Ovary (tissue), 9 donors: ENCODE data around the gene CDKL2. TPM values are rescaled to one million over a fixed set of nuclear protein-coding genes. Genes with fewer than 3 reads are reported as not detected.

ENCODE experiments used
- DNase-seq, 5 donors: peaks; one replicate each; pipeline ENCODE4 v3.0.0-alpha.2; 2019 to 2020
- H3K27ac ChIP-seq, 2 donors: fragments of 200-600 bp; one replicate each; pipeline versions ENCODE4 v1.5.1 to v1.8.0; 2019 to 2022
- H3K27me3 ChIP-seq: fragments of 200-600 bp; one replicate; pipeline ENCODE4 v1.8.0; 2022
- H3K36me3 ChIP-seq: fragments of 200-600 bp; sonication (generic); one replicate; pipeline ENCODE4 v1.5.1; 2019
- H3K4me1 ChIP-seq: one replicate; pipeline ENCODE4 v1.8.1; 2013; ENCODE audit warnings: mild to moderate bottlenecking, moderate library complexity; ENCODE audit not compliant: insufficient read depth
- H3K4me3 ChIP-seq: fragments of 200-600 bp; sonication (generic); one replicate; pipeline ENCODE4 v1.5.1; 2017
- H3K9me3 ChIP-seq, 2 donors: fragments of 200-600 bp in 1 of 2; sonication (generic) in 1 of 2; one replicate each; pipeline versions ENCODE4 v1.5.1 to v1.8.1; 2013 to 2019; ENCODE audit warnings: mild to moderate bottlenecking in 1 of 2, moderate library complexity in 1 of 2
- EP300 ChIP-seq: sonication (generic); formaldehyde crosslinking; IDR thresholded peaks from one replicate; pipeline ENCODE4 v1.6.1; 2017; ENCODE audit warnings: antibody characterized with exemption
- POLR2A ChIP-seq: fragments of 450-650 bp; IDR thresholded peaks from one replicate; pipeline ENCODE4 v1.6.1; 2017; ENCODE audit warnings: antibody characterized with exemption, mild to moderate bottlenecking, moderate library complexity
- WGBS, 3 donors: extraction: QIAGEN DNeasy Blood & Tissue Kit in 1 of 3; methylation state at CpG; one replicate each; pipeline versions ENCODE4 v1.1.5 to v1.1.7; 2013 to 2017; 5-methylcytosine and 5-hydroxymethylcytosine counted together
- intact Hi-C, 4 donors: fragments of 100-400 bp; cut with DNase I; formaldehyde crosslinking; loops; one replicate each; pipeline versions ENCODE4 v1.11.0 to v1.15.1; 2022 to 2023
- polyA plus RNA-seq, 2 donors: library from polyadenylated mRNA; stranded (reverse); fragments of 200-250 nt in 1 of 2; fragments of 350-450 nt in 1 of 2; fragmentation: Illumina TruSeq in 1 of 2; extraction: RNeasy Lipid Tissue Mini Kit (QIAGEN cat#74804) in 1 of 2; gene quantifications; one replicate each; pipeline ENCODE4 v1.2.3, GENCODE V29; 2013 to 2014
- total RNA-seq, 7 donors: library from RNA; depleted of rRNA in 2 of 7; stranded (reverse); fragments of >200 nt in 2 of 7; fragmentation: NEBNext Ultra II Directional in 3 of 7; extraction: Animal tissue kit (Norgen Biotek cat#: 25700) in 3 of 7; gene quantifications; one replicate each; pipeline versions ENCODE4 v1.1.0 to v1.2.4, GENCODE V29; 2016 to 2023
- TF ChIP-seq, protein P1 (sequence below), 3 donors: fragments of 450-650 bp in 2 of 3; fragments of 200-600 bp in 1 of 3; IDR thresholded peaks; one replicate each; pipeline versions ENCODE4 v1.5.1 to v1.8.0; 2016 to 2022; ENCODE audit warnings: antibody characterized with exemption in 3 of 3, mild to moderate bottlenecking in 1 of 3
- donor health status: DM: no; HTN: no; CAD: no; lungs with moderate emphysema.
- donor health status: DM: no; HTN: no; CAD: no.
- donor health status: Bipolar disorder and iron deficiency.
- donor health status: DM: yes; HTN: yes; CAD: no.
- donor health status: DM: no; HTN: no; CAD: no.
- donor health status: DM: yes; HTN: yes; CAD: no.

Gene CDKL2
- total and polyA plus RNA-seq, 9 donors = 0.45 to 3.4 (median 1.4) TPM

GRCh38 chr4:75630937-75631329 lies 605 bp upstream of the CDKL2 start:
- WGBS, 3 donors = 66 to 83% (median 77%) methylated on average over 9 of the region's 9 CpGs
- H3K4me3 ChIP-seq = peak overlapping the region; percentile 51
- no peaks in the 10 kb centered on the region for H3K36me3 ChIP-seq
- TF ChIP-seq POLR2A (no peak), EP300 (no peak)
- TF ChIP-seq, protein P1, sequence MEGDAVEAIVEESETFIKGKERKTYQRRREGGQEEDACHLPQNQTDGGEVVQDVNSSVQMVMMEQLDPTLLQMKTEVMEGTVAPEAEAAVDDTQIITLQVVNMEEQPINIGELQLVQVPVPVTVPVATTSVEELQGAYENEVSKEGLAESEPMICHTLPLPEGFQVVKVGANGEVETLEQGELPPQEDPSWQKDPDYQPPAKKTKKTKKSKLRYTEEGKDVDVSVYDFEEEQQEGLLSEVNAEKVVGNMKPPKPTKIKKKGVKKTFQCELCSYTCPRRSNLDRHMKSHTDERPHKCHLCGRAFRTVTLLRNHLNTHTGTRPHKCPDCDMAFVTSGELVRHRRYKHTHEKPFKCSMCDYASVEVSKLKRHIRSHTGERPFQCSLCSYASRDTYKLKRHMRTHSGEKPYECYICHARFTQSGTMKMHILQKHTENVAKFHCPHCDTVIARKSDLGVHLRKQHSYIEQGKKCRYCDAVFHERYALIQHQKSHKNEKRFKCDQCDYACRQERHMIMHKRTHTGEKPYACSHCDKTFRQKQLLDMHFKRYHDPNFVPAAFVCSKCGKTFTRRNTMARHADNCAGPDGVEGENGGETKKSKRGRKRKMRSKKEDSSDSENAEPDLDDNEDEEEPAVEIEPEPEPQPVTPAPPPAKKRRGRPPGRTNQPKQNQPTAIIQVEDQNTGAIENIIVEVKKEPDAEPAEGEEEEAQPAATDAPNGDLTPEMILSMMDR (IDR thresholded peaks at IDR 0.05) = no peak
- no peaks in the 10 kb centered on the region for H3K9me3 ChIP-seq
- peaks cover 2% of the 10 kb centered on the region for H3K4me1 ChIP-seq
- no peak overlapping the region for H3K27ac ChIP-seq
- no peak for DNase-seq
- intact Hi-C loops = no loop called here
- H3K27me3 ChIP-seq = no peaks in the 10 kb centered on the region

- Histone ChIP-seq H3K9me3 (no peaks in the 10 kb centered on the region), H3K27ac (no peak overlapping the region), H3K4me3 (no peak overlapping the region), H3K27me3 (no peaks in the 10 kb centered on the region), H3K4me1 (peaks cover 2% of the 10 kb centered on the region), H3K36me3 (no peaks in the 10 kb centered on the region)
- TF ChIP-seq, protein P1 (IDR thresholded peaks at IDR 0.05) = no peak
- no peak for TF ChIP-seq EP300
- TF ChIP-seq POLR2A = no peak
- DNase-seq = no peak
- WGBS, 3 donors = 87 to 90% (median 89%) methylated on average over 2 of the region's 2 CpGs
- intact Hi-C loops = no loop called here
These were observed 1.1 kb downstream of the CDKL2 start for GRCh38 chr4:75629239-75629638.

DNA sequence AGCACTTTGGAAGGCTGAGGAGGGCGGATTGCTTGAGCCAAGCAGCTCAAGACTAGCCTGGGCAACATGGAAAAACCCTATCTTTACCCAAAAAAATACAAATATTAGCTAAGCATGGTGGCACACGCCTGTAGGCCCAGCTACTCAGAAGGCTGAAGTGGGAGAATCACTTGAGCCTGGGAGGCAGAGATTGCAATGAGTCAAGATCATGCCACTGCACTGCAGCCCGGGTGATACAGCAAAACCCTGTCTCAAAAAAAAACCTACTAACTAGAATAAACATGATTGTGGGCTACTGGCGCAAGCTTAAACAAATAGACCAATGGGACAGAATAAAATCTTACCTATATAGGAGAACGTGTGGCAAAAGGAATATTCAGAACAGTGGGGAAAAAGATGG lies 7.3 kb downstream of the CDKL2 start:
- Histone ChIP-seq H3K27ac (no peak overlapping the region), H3K4me1 (no peaks in the 10 kb centered on the region), H3K27me3 (no peaks in the 10 kb centered on the region), H3K36me3 (no peaks in the 10 kb centered on the region), H3K9me3 (no peaks in the 10 kb centered on the region), H3K4me3 (no peak overlapping the region)
- 93 to 97% (median 94%) methylated on average over 5 of the region's 5 CpGs for WGBS, 3 donors
- TF ChIP-seq POLR2A = no peak
- no peak for TF ChIP-seq EP300
- TF ChIP-seq, protein P1 (IDR thresholded peaks at IDR 0.05) = no peak
- DNase-seq = no peak
- intact Hi-C loops = no loop called here

GRCh38 chr4:75621715-75622114 lies 8.6 kb downstream of the CDKL2 start:
- no peaks in the 10 kb centered on the region for H3K36me3 ChIP-seq
- no peak overlapping the region for H3K27ac ChIP-seq
- H3K9me3 ChIP-seq = no peaks in the 10 kb centered on the region
- no peak for DNase-seq
- intact Hi-C loops = no loop called here
- no peaks in the 10 kb centered on the region for H3K27me3 ChIP-seq
- no peaks in the 10 kb centered on the region for H3K4me1 ChIP-seq
- TF ChIP-seq POLR2A = no peak
- TF ChIP-seq, protein P1 (IDR thresholded peaks at IDR 0.05) = no peak
- no peak for TF ChIP-seq EP300
- H3K4me3 ChIP-seq = no peak overlapping the region

DNA sequence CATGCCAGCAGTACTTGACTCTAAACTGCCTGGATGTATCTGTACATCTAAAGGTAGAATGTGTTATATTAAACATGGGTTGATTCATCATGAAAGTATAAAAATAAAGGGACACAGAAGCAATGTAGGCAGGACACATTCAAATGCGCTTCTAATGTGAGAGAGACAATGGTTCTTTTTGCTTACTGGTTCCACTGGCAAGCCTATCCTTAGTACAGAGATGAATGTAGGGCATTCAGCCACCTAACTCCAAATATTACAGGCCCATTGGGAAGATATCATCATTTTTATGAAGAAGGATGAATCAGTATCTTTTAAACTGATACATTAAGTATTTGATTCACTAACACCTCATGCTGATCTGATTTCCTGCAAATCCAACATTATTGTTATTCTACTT lies 18.0 kb downstream of the CDKL2 start:
- Histone ChIP-seq H3K9me3 (no peaks in the 10 kb centered on the region), H3K36me3 (no peaks in the 10 kb centered on the region), H3K4me1 (no peaks in the 10 kb centered on the region), H3K27me3 (no peaks in the 10 kb centered on the region), H3K4me3 (no peak overlapping the region), H3K27ac (no peak overlapping the region)
- intact Hi-C loops = no loop called here
- TF ChIP-seq POLR2A (no peak), EP300 (no peak)
- TF ChIP-seq, protein P1 (IDR thresholded peaks at IDR 0.05) = no peak
- WGBS, 3 donors = 97 to 98% (median 97%) methylated on average over 1 of the region's 1 CpG
- DNase-seq = no peak
